Astrocyte (in vitro differentiated cells and primary cell): ENCODE measurements around the gene SIAH3.

Source experiments
- EZH2 ChIP-seq: IDR thresholded peaks from 2 replicates; pipeline ENCODE4 v1.6.1; 2012; ENCODE audit warnings: mild to moderate bottlenecking, low read length, inconsistent platforms; ENCODE audit not compliant: insufficient read depth
- TF ChIP-seq, protein P1 (sequence below): IDR thresholded peaks from 2 replicates; pipeline ENCODE4 v1.5.1; 2011; ENCODE audit warnings: low read depth, mild to moderate bottlenecking, inconsistent platforms, low read length, moderate library complexity; ENCODE audit not compliant: insufficient read depth

- TF ChIP-seq, protein P1, sequence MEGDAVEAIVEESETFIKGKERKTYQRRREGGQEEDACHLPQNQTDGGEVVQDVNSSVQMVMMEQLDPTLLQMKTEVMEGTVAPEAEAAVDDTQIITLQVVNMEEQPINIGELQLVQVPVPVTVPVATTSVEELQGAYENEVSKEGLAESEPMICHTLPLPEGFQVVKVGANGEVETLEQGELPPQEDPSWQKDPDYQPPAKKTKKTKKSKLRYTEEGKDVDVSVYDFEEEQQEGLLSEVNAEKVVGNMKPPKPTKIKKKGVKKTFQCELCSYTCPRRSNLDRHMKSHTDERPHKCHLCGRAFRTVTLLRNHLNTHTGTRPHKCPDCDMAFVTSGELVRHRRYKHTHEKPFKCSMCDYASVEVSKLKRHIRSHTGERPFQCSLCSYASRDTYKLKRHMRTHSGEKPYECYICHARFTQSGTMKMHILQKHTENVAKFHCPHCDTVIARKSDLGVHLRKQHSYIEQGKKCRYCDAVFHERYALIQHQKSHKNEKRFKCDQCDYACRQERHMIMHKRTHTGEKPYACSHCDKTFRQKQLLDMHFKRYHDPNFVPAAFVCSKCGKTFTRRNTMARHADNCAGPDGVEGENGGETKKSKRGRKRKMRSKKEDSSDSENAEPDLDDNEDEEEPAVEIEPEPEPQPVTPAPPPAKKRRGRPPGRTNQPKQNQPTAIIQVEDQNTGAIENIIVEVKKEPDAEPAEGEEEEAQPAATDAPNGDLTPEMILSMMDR, result no peak
- no peak for TF ChIP-seq EZH2
These were observed 78.3 kb downstream of the SIAH3 start for GRCh38 chr13:45773236-45773635.
